NB4 (cell line): ENCODE data around the gene RNF8.

Experiments
- CTCF ChIP-seq: IDR thresholded peaks from one replicate; pipeline ENCODE4 v1.5.1; 2012; ENCODE audit warnings: low read depth, low read length
- POLR2A ChIP-seq: IDR thresholded peaks from 2 replicates; pipeline ENCODE4 v1.6.1; 2011; ENCODE audit warnings: mild to moderate bottlenecking; ENCODE audit not compliant: insufficient read length; ENCODE audit errors: extremely low read depth

GRCh38 chr6:37321101-37321500 lies 32.7 kb upstream of the RNF8 start:
- TF ChIP-seq CTCF = no peak
- no peak for TF ChIP-seq POLR2A
